Endothelial cell (in vitro differentiated cells): ENCODE data around the gene EXOSC9. TPM values are rescaled to one million over a fixed set of nuclear protein-coding genes. Genes with fewer than 3 reads are reported as not detected.

ENCODE experiments used
- DNase-seq: peaks from one replicate; pipeline ENCODE4 v3.0.0; 2021; ENCODE audit warnings: low spot score
- H3K27ac Mint-ChIP-seq: one replicate; pipeline ENCODE4 v1.8.0; 2021; ENCODE audit warnings: mixed read lengths, inconsistent platforms; ENCODE audit not compliant: unreplicated experiment
- H3K27me3 Mint-ChIP-seq: one replicate; pipeline ENCODE4 v1.8.0; 2021; ENCODE audit warnings: mild to moderate bottlenecking, moderate library complexity, mixed read lengths, inconsistent platforms; ENCODE audit not compliant: unreplicated experiment
- H3K36me3 Mint-ChIP-seq: one replicate; pipeline ENCODE4 v1.8.0; 2021; ENCODE audit warnings: mild to moderate bottlenecking, low read depth, mixed read lengths, inconsistent platforms; ENCODE audit not compliant: unreplicated experiment
- H3K4me1 Mint-ChIP-seq: one replicate; pipeline ENCODE4 v1.8.0; 2021; ENCODE audit warnings: mild to moderate bottlenecking, mixed read lengths, inconsistent platforms; ENCODE audit not compliant: unreplicated experiment
- H3K4me3 Mint-ChIP-seq: one replicate; pipeline ENCODE4 v1.8.0; 2021; ENCODE audit warnings: mild to moderate bottlenecking, mixed read lengths, inconsistent platforms; ENCODE audit not compliant: unreplicated experiment
- H3K9me3 Mint-ChIP-seq: one replicate; pipeline ENCODE4 v1.8.0; 2021; ENCODE audit warnings: mixed read lengths, inconsistent platforms; ENCODE audit not compliant: unreplicated experiment
- CTCF ChIP-seq: fragments of 200-600 bp; sonication (generic); IDR thresholded peaks from one replicate; pipeline ENCODE4 v1.5.0; 2021; ENCODE audit warnings: antibody characterized with exemption; ENCODE audit not compliant: unreplicated experiment
- total RNA-seq: library from RNA; stranded (reverse); fragmentation: NEBNext Ultra II Directional; extraction: Animal tissue kit (Norgen Biotek cat#: 25700); gene quantifications from one replicate; pipeline ENCODE4 v1.2.1, GENCODE V29; 2021; ENCODE audit not compliant: unreplicated experiment

EXOSC9 gene
- total RNA-seq, 1 donor from 2014 or later = 29.3 TPM

GRCh38 chr4:121860121-121860520 lies 59.0 kb downstream of the EXOSC9 start:
- H3K36me3 Mint-ChIP-seq = no peaks in the 10 kb centered on the region
- H3K9me3 Mint-ChIP-seq = no peaks in the 10 kb centered on the region
- H3K4me1 Mint-ChIP-seq = no peaks in the 10 kb centered on the region
- no peak overlapping the region for H3K27ac Mint-ChIP-seq
- TF ChIP-seq CTCF = no peak
- peaks cover 2% of the 10 kb centered on the region for H3K27me3 Mint-ChIP-seq
- no peak overlapping the region for H3K4me3 Mint-ChIP-seq
- DNase-seq = no peak

GRCh38 chr4:121861426-121861825 lies 60.3 kb downstream of the EXOSC9 start:
- no peak for TF ChIP-seq CTCF
- Mint-ChIP-seq H3K27ac (no peak overlapping the region), H3K27me3 (peaks cover under 1% of the 10 kb centered on the region), H3K4me3 (no peak overlapping the region), H3K9me3 (no peaks in the 10 kb centered on the region), H3K36me3 (peaks cover 9% of the 10 kb centered on the region), H3K4me1 (no peaks in the 10 kb centered on the region)
- DNase-seq = no peak

- H3K9me3 Mint-ChIP-seq = no peaks in the 10 kb centered on the region
- H3K27ac Mint-ChIP-seq = no peak overlapping the region
- peaks cover 3% of the 10 kb centered on the region for H3K27me3 Mint-ChIP-seq
- no peak for TF ChIP-seq CTCF
- DNase-seq = no peak
- no peak overlapping the region for H3K4me3 Mint-ChIP-seq
- peaks cover 3% of the 10 kb centered on the region for H3K4me1 Mint-ChIP-seq
- peaks cover 13% of the 10 kb centered on the region for H3K36me3 Mint-ChIP-seq
Observed at GRCh38 chr4:121863799-121864198, 62.7 kb downstream of the EXOSC9 start.

Other genes with a start within 250 kb of the EXOSC9 start
- 296 TPM for gene ANXA5, start 104.3 kb upstream of the EXOSC9 start, total RNA-seq
- gene SMIM43, start 36.2 kb upstream of the EXOSC9 start, total RNA-seq = 19.8 TPM
- 11.4 TPM for gene CCNA2, start 22.6 kb downstream of the EXOSC9 start, total RNA-seq
- 20.4 TPM for gene BBS7, start 69.2 kb downstream of the EXOSC9 start, total RNA-seq
- 3.0 TPM for gene TRPC3, start 150.7 kb downstream of the EXOSC9 start, total RNA-seq